GM19463 (cell line): ENCODE results near the gene CMTM1.
A peak's percentile ranks its signal among the peaks of the same experiment; 100 is the strongest.
"Not testable (repeated sequence)": the region's sequence is repeated elsewhere in the genome, so short reads cannot be mapped to it uniquely, and the experiment has no call there.

Experiments
- ATAC-seq: cut with Tn5 transposase; IDR thresholded peaks from one replicate; pipeline ENCODE4 v1.9.1; 2021; ENCODE audit warnings: mild to moderate bottlenecking, moderate library complexity; ENCODE audit not compliant: unreplicated experiment

Gene CMTM1

GRCh38 chr16:66588981-66589713, 22.9 kb downstream of the CMTM1 start:
- peak; percentile 75 for ATAC-seq

GRCh38 chr16:66590322-66590721, 24.1 kb downstream of the CMTM1 start:
- ATAC-seq: peak; percentile 39

- no peak for ATAC-seq
Measured at GRCh38 chr16:66591018-66591417, 24.8 kb downstream of the CMTM1 start.

- no peak for ATAC-seq
Measured at GRCh38 chr16:66592241-66592640, 26.0 kb downstream of the CMTM1 start.

- no peak for ATAC-seq
Measured at GRCh38 chr16:66592814-66593213, 26.6 kb downstream of the CMTM1 start.

GRCh38 chr16:66594739-66595138, 28.5 kb downstream of the CMTM1 start:
- ATAC-seq: no peak

- ATAC-seq: not testable (repeated sequence)
Measured at GRCh38 chr16:66596559-66596958, 30.3 kb downstream of the CMTM1 start.

- no peak for ATAC-seq
Measured at GRCh38 chr16:66596986-66597848, 31.0 kb downstream of the CMTM1 start.

- ATAC-seq: no peak
Measured at GRCh38 chr16:66598111-66598510, 31.9 kb downstream of the CMTM1 start.

- no peak for ATAC-seq
Measured at GRCh38 chr16:66599726-66600125, 33.5 kb downstream of the CMTM1 start.

GRCh38 chr16:66600477-66600876, 34.2 kb downstream of the CMTM1 start:
- no peak for ATAC-seq

- no peak for ATAC-seq
Measured at GRCh38 chr16:66601471-66601870, 35.2 kb downstream of the CMTM1 start.

GRCh38 chr16:66603537-66604375, 37.5 kb downstream of the CMTM1 start:
- ATAC-seq: no peak

GRCh38 chr16:66604376-66605176, 38.3 kb downstream of the CMTM1 start, which contains the start of gene CMTM3:
Gene CMTM3 (plus strand): TSS chr16:66604704. CDS start chr16:66604806, 102 bp downstream.
- peak; percentile 56 for ATAC-seq

GRCh38 chr16:66605177-66605978, 39.1 kb downstream of the CMTM1 start:
- ATAC-seq: peak; percentile 5

- ATAC-seq: peak; percentile 46
Measured at GRCh38 chr16:66605979-66606751, 39.9 kb downstream of the CMTM1 start.

- peak; percentile 37 for ATAC-seq
Measured at GRCh38 chr16:66608241-66609138, 42.3 kb downstream of the CMTM1 start.

- ATAC-seq: no peak
Measured at GRCh38 chr16:66609139-66609510, 42.9 kb downstream of the CMTM1 start.
